H1 (cell line): ENCODE results near the gene CACNA1E. TPM values are rescaled to one million over a fixed set of nuclear protein-coding genes. Genes with fewer than 3 reads are reported as not detected.

Experiments
- EP300 ChIP-seq, 2 experiments: IDR thresholded peaks; 1 replicate in 1 of 2; 2 replicates in 1 of 2; pipeline ENCODE4 v1.6.1; 2011 to 2012; ENCODE audit warnings: low read depth in 2 of 2, low read length in 2 of 2, mild to moderate bottlenecking in 2 of 2, borderline replicate concordance in 1 of 2, inconsistent platforms in 1 of 2, moderate library complexity in 1 of 2
- POU5F1 ChIP-seq: IDR thresholded peaks from 2 replicates; pipeline ENCODE4 v1.6.1; 2011; ENCODE audit warnings: low read depth, mild to moderate bottlenecking, low read length, moderate library complexity
- RFX5 ChIP-seq: IDR thresholded peaks from 2 replicates; pipeline ENCODE4 v1.6.1; 2011; ENCODE audit warnings: low read depth, low read length, improper control_type of control experiment, borderline replicate concordance
- RNF2 ChIP-seq: fragments of 200-900, 300-1000 bp; sonication (generic); IDR thresholded peaks from 2 replicates; pipeline ENCODE4 v1.7.1; 2016; ENCODE audit warnings: borderline replicate concordance, low read depth, mild to moderate bottlenecking, antibody characterized with exemption, low read length; ENCODE audit not compliant: poor library complexity, severe bottlenecking; ENCODE audit errors: missing control alignments
- RXRA ChIP-seq: IDR thresholded peaks from 2 replicates; pipeline ENCODE4 v1.6.1; 2011; ENCODE audit warnings: low read depth, mild to moderate bottlenecking, low read length, moderate library complexity; ENCODE audit not compliant: insufficient read depth
- TEAD4 ChIP-seq: IDR thresholded peaks from 2 replicates; pipeline ENCODE4 v1.6.1; 2012; ENCODE audit warnings: low read depth, low read length, inconsistent platforms, mixed read lengths
- polyA plus RNA-seq, 7 experiments: library from polyadenylated mRNA; depleted of rRNA in 3 of 7; stranded (reverse) in 5 of 7; unstranded in 2 of 7; fragments of >200 nt in 5 of 7; fragments of 200-250 nt in 2 of 7; gene quantifications; 1 replicate in 5 of 7; 2 replicates in 1 of 7; 4 replicates in 1 of 7; pipeline versions ENCODE4 v1.2.1 to v1.2.3, GENCODE V29; 2011 to 2013; ENCODE audit warnings: missing spikeins in 2 of 7, mixed read lengths in 2 of 7
- total RNA-seq: library from RNA; stranded (reverse); fragmentation: NEBNext Ultra II Directional; extraction: Animal tissue kit (Norgen Biotek cat#: 25700); gene quantifications from 2 replicates; pipeline ENCODE4 v1.2.1, GENCODE V29; 2021
- TF ChIP-seq, protein P1 (sequence below): fragments of 300-600 bp; sonication (generic); IDR thresholded peaks from 2 replicates; pipeline ENCODE4 v1.7.1; 2012; ENCODE audit warnings: low read length, moderate library complexity, mild to moderate bottlenecking, inconsistent platforms; ENCODE audit not compliant: insufficient replicate concordance

The CACNA1E gene
- total and polyA plus RNA-seq, 2 of the 8 experiments (the other 6 are each of a cell fraction or from before 2014, with no cell fraction given) = 0.98 to 1.3 TPM

DNA sequence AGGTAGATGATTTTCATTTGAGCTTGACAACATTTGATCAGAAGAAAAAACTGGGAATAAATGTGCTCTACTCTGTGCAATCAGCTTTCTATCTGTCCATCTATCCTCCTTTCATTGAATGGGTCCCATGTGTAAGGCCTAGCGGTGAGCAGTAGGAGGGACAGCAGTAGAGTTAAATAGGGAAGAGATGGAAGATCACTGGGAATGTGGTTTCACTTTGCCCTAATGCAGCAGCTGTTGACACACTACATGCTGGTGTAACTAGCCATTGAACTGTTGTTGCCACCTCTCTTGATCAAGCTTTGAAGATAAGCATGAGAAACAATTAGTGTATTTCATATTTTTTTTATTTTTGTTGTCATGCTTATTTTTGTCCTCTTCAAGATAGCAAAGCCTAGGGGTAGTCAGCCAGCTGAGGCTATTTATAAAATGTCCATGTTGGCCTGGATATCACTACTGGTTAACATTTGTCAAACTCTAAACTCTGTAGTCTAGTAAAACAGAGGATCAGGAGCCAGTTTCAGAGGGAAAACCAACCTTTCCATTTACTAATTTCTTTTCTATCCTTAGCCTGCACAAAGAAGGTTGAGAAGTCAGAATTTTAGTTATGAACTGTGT is 41.9 kb downstream of the CACNA1E start (continued):
- TF ChIP-seq, protein P1, sequence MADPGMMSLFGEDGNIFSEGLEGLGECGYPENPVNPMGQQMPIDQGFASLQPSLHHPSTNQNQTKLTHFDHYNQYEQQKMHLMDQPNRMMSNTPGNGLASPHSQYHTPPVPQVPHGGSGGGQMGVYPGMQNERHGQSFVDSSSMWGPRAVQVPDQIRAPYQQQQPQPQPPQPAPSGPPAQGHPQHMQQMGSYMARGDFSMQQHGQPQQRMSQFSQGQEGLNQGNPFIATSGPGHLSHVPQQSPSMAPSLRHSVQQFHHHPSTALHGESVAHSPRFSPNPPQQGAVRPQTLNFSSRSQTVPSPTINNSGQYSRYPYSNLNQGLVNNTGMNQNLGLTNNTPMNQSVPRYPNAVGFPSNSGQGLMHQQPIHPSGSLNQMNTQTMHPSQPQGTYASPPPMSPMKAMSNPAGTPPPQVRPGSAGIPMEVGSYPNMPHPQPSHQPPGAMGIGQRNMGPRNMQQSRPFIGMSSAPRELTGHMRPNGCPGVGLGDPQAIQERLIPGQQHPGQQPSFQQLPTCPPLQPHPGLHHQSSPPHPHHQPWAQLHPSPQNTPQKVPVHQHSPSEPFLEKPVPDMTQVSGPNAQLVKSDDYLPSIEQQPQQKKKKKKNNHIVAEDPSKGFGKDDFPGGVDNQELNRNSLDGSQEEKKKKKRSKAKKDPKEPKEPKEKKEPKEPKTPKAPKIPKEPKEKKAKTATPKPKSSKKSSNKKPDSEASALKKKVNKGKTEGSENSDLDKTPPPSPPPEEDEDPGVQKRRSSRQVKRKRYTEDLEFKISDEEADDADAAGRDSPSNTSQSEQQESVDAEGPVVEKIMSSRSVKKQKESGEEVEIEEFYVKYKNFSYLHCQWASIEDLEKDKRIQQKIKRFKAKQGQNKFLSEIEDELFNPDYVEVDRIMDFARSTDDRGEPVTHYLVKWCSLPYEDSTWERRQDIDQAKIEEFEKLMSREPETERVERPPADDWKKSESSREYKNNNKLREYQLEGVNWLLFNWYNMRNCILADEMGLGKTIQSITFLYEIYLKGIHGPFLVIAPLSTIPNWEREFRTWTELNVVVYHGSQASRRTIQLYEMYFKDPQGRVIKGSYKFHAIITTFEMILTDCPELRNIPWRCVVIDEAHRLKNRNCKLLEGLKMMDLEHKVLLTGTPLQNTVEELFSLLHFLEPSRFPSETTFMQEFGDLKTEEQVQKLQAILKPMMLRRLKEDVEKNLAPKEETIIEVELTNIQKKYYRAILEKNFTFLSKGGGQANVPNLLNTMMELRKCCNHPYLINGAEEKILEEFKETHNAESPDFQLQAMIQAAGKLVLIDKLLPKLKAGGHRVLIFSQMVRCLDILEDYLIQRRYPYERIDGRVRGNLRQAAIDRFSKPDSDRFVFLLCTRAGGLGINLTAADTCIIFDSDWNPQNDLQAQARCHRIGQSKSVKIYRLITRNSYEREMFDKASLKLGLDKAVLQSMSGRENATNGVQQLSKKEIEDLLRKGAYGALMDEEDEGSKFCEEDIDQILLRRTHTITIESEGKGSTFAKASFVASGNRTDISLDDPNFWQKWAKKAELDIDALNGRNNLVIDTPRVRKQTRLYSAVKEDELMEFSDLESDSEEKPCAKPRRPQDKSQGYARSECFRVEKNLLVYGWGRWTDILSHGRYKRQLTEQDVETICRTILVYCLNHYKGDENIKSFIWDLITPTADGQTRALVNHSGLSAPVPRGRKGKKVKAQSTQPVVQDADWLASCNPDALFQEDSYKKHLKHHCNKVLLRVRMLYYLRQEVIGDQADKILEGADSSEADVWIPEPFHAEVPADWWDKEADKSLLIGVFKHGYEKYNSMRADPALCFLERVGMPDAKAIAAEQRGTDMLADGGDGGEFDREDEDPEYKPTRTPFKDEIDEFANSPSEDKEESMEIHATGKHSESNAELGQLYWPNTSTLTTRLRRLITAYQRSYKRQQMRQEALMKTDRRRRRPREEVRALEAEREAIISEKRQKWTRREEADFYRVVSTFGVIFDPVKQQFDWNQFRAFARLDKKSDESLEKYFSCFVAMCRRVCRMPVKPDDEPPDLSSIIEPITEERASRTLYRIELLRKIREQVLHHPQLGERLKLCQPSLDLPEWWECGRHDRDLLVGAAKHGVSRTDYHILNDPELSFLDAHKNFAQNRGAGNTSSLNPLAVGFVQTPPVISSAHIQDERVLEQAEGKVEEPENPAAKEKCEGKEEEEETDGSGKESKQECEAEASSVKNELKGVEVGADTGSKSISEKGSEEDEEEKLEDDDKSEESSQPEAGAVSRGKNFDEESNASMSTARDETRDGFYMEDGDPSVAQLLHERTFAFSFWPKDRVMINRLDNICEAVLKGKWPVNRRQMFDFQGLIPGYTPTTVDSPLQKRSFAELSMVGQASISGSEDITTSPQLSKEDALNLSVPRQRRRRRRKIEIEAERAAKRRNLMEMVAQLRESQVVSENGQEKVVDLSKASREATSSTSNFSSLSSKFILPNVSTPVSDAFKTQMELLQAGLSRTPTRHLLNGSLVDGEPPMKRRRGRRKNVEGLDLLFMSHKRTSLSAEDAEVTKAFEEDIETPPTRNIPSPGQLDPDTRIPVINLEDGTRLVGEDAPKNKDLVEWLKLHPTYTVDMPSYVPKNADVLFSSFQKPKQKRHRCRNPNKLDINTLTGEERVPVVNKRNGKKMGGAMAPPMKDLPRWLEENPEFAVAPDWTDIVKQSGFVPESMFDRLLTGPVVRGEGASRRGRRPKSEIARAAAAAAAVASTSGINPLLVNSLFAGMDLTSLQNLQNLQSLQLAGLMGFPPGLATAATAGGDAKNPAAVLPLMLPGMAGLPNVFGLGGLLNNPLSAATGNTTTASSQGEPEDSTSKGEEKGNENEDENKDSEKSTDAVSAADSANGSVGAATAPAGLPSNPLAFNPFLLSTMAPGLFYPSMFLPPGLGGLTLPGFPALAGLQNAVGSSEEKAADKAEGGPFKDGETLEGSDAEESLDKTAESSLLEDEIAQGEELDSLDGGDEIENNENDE = no peak
- no peak for TF ChIP-seq POU5F1
- no peak for TF ChIP-seq RFX5
- no peak for TF ChIP-seq RNF2
- no peak for TF ChIP-seq TEAD4
- TF ChIP-seq EP300 (IDR thresholded peaks at IDR 0.05; ENCODE audit: borderline replicate concordance in 1 of 2, low read depth in 2 of 2, low read length in 2 of 2) = no peak
- no peak for TF ChIP-seq RXRA
